ENCODE results near the gene STXBP4.

STXBP4 gene

DNA sequence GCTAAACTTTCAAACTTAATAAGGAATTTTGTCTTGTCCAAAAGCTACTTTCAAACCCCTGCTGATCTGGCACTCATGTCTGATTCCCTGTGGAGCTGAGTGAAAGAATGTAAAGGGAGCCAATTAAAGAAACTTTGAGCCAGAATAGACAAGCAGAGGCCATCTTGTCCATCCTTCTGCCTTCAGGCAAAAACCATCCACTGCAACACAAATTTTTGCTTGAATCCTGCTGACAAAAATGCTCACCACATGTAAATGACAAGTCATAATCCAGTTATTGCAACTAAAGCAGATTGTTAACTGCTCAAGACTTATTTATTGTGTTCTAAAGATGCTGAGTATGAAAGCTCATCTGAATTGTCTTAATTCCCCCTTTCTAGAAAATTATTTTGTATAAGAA, 172.2 kb downstream of the STXBP4 start:
- no peaks in the 10 kb centered on the region for H3K9me3 ChIP-seq (ENCODE audit: insufficient read depth, low read depth, low read length)
- H3K9ac ChIP-seq (ENCODE audit: low read depth, low read length): no peak overlapping the region
- no peaks in the 10 kb centered on the region for H3K27me3 ChIP-seq (ENCODE audit: insufficient read depth, low read length)
- no peak overlapping the region for H3K27ac ChIP-seq (ENCODE audit: low read length)
- no peaks in the 10 kb centered on the region; the same call in 1 of the 2 replicates for H3K36me3 ChIP-seq (ENCODE audit: insufficient read depth, low read depth, low read length)
- H3K4me1 ChIP-seq (ENCODE audit: insufficient read depth, low read length): peaks cover 7% of the 10 kb centered on the region; the same call in 1 of the 2 replicates
- no peak overlapping the region for H3K4me3 ChIP-seq (ENCODE audit: low read length)

DNA sequence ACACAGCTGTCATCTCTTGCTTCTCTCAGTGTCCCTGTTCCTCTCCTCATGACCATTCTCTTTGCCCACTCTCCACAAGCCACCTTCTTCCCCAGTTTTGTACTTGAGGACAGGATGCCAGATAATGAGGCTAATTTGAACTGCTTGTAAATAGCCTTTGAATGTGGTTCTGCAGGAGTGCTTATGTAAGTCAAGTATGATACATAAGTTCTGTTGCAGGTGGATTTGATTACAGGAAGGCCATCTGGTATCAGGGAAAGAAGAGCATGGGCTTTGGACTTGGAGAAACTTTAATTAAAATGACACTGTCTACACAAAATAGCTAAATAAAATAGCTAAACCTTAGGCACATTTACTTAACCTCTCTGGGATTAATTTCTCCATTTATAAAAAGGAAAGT, 176.0 kb downstream of the STXBP4 start:
- no peaks in the 10 kb centered on the region; the same call in 1 of the 2 replicates for H3K36me3 ChIP-seq (ENCODE audit: insufficient read depth, low read depth, low read length)
- no peak overlapping the region for H3K4me3 ChIP-seq (ENCODE audit: low read length)
- H3K9me3 ChIP-seq (ENCODE audit: insufficient read depth, low read depth, low read length): no peaks in the 10 kb centered on the region
- no peaks in the 10 kb centered on the region for H3K27me3 ChIP-seq (ENCODE audit: insufficient read depth, low read length)
- peaks cover 7% of the 10 kb centered on the region; the same call in 1 of the 2 replicates for H3K4me1 ChIP-seq (ENCODE audit: insufficient read depth, low read length)
- H3K27ac ChIP-seq (ENCODE audit: low read length): no peak overlapping the region
- no peak overlapping the region for H3K9ac ChIP-seq (ENCODE audit: low read depth, low read length)

- H3K4me3 ChIP-seq (ENCODE audit: low read length): no peak overlapping the region
- H3K36me3 ChIP-seq (ENCODE audit: insufficient read depth, low read depth, low read length): no peaks in the 10 kb centered on the region
- H3K4me1 ChIP-seq (ENCODE audit: insufficient read depth, low read length): no peaks in the 10 kb centered on the region
- no peak overlapping the region for H3K9ac ChIP-seq (ENCODE audit: low read depth, low read length)
- no peaks in the 10 kb centered on the region for H3K9me3 ChIP-seq (ENCODE audit: insufficient read depth, low read depth, low read length)
- H3K27ac ChIP-seq (ENCODE audit: low read length): no peak overlapping the region
- H3K27me3 ChIP-seq (ENCODE audit: insufficient read depth, low read length): no peaks in the 10 kb centered on the region
Observed at GRCh38 chr17:55149485-55149884, 180.9 kb downstream of the STXBP4 start.

DNA sequence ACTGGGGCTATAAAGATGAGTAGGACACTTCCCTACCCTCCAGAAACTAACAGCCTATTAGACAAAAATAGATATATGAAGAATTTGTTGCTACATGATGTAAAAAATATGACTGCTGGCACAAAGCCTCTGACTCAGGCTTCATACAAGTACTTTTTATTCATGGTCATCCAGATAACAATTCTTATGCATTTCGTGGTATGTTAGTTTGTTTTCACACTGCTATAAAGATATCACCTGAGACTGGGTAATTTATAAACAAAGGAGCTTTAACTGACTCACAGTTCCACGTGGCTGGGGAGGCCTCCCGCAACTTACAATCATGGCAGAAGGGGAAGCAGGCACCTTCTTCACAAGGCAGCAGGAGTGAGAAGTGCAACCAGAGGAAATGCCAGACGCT, 183.7 kb downstream of the STXBP4 start:
- H3K9me3 ChIP-seq (ENCODE audit: insufficient read depth, low read depth, low read length): no peaks in the 10 kb centered on the region
- no peaks in the 10 kb centered on the region for H3K36me3 ChIP-seq (ENCODE audit: insufficient read depth, low read depth, low read length)
- no peak overlapping the region for H3K9ac ChIP-seq (ENCODE audit: low read depth, low read length)
- H3K4me1 ChIP-seq (ENCODE audit: insufficient read depth, low read length): no peaks in the 10 kb centered on the region
- H3K27me3 ChIP-seq (ENCODE audit: insufficient read depth, low read length): no peaks in the 10 kb centered on the region
- no peak overlapping the region for H3K4me3 ChIP-seq (ENCODE audit: low read length)
- H3K27ac ChIP-seq (ENCODE audit: low read length): no peak overlapping the region

GRCh38 chr17:55154101-55154500, 185.5 kb downstream of the STXBP4 start:
- H3K9me3 ChIP-seq (ENCODE audit: insufficient read depth, low read depth, low read length): no peaks in the 10 kb centered on the region
- no peak overlapping the region for H3K27ac ChIP-seq (ENCODE audit: low read length)
- no peaks in the 10 kb centered on the region for H3K4me1 ChIP-seq (ENCODE audit: insufficient read depth, low read length)
- no peaks in the 10 kb centered on the region for H3K27me3 ChIP-seq (ENCODE audit: insufficient read depth, low read length)
- H3K9ac ChIP-seq (ENCODE audit: low read depth, low read length): no peak overlapping the region
- no peak overlapping the region for H3K4me3 ChIP-seq (ENCODE audit: low read length)
- H3K36me3 ChIP-seq (ENCODE audit: insufficient read depth, low read depth, low read length): no peaks in the 10 kb centered on the region

DNA sequence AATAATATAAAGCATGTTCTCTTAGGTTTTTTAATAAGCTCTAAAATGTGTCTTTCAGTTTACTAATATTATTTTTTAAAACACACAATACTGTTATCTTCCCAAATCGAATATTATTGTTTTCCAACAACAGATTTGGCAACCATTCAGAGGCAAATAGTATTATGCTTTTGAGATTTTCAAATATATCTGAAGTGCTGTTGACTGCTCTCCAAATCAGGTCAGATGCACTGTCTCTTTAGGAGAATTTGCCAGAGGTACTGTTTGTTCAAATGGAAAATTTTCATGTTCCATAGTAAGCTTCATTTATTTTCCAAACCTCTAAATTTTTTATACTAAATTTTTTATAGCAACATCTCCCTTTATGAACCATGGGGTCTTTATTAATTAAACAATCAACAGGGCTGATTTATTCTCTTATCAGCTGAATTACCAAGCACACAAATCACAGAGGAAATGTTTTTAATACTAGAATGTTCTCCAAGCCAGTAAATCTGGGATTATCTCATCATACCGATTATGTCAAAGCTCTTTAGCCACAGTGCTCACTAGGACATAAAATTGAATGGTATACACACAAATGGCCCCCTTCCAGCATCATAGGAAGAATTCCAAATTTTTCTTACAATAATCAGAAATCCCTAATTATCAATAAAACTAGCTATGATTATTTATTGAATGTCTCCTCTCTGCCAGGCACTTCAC, 187.4 kb downstream of the STXBP4 start:
- Histone ChIP-seq H3K4me3 (ENCODE audit: low read length) (no peak overlapping the region), H3K27me3 (ENCODE audit: insufficient read depth, low read length) (no peaks in the 10 kb centered on the region), H3K36me3 (ENCODE audit: insufficient read depth, low read depth, low read length) (no peaks in the 10 kb centered on the region), H3K4me1 (ENCODE audit: insufficient read depth, low read length) (no peaks in the 10 kb centered on the region), H3K9me3 (ENCODE audit: insufficient read depth, low read depth, low read length) (no peaks in the 10 kb centered on the region), H3K9ac (ENCODE audit: low read depth, low read length) (no peak overlapping the region), H3K27ac (ENCODE audit: low read length) (no peak overlapping the region)

GRCh38 chr17:55157165-55157564, 188.6 kb downstream of the STXBP4 start:
- H3K4me1 ChIP-seq (ENCODE audit: insufficient read depth, low read length): no peaks in the 10 kb centered on the region
- no peak overlapping the region for H3K4me3 ChIP-seq (ENCODE audit: low read length)
- H3K27me3 ChIP-seq (ENCODE audit: insufficient read depth, low read length): no peaks in the 10 kb centered on the region
- no peak overlapping the region for H3K9ac ChIP-seq (ENCODE audit: low read depth, low read length)
- H3K36me3 ChIP-seq (ENCODE audit: insufficient read depth, low read depth, low read length): no peaks in the 10 kb centered on the region
- no peaks in the 10 kb centered on the region for H3K9me3 ChIP-seq (ENCODE audit: insufficient read depth, low read depth, low read length)
- H3K27ac ChIP-seq (ENCODE audit: low read length): no peak overlapping the region

DNA sequence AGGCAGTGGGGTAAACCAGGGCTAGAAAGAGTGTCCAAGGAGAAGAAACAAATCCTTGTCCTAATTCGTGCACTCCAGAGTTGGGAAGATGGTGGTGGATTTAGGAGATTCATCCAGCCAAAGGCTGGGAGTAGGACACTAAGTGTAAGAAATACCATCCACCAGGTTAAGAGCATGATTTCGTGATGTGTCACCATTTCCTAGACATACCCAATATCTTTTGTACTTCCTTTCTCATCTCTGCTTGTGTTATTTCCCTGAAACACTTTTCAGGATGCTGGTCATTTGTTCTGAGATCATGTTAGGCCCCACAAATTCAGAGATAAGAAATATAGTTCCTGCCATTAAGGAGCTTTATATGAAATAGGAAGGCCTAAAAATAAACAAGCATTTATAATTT, 189.9 kb downstream of the STXBP4 start:
- Histone ChIP-seq H3K36me3 (ENCODE audit: insufficient read depth, low read depth, low read length) (no peaks in the 10 kb centered on the region), H3K27ac (ENCODE audit: low read length) (no peak overlapping the region), H3K9me3 (ENCODE audit: insufficient read depth, low read depth, low read length) (no peaks in the 10 kb centered on the region), H3K27me3 (ENCODE audit: insufficient read depth, low read length) (no peaks in the 10 kb centered on the region), H3K9ac (ENCODE audit: low read depth, low read length) (no peak overlapping the region), H3K4me1 (ENCODE audit: insufficient read depth, low read length) (no peaks in the 10 kb centered on the region), H3K4me3 (ENCODE audit: low read length) (no peak overlapping the region)

DNA sequence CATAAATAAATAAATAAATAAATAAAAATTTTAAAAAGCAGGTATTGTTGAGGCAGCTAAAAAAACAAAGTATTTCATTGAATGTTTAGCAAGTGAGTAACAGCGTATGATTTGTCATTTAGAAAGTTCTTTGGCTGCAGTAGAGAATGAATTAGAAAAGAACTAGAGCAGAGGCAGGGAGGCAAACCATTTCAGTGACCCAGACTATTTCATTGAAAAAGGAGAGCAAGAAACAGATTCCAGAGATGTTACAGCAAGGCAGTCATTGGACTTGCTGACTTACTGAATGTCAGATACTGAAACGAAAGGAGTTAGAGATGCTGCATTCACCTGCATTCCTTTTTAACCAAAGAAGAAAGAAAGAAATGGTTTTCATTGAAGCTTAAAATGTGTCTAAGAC, 190.7 kb downstream of the STXBP4 start:
- no peaks in the 10 kb centered on the region for H3K4me1 ChIP-seq (ENCODE audit: insufficient read depth, low read length)

DNA sequence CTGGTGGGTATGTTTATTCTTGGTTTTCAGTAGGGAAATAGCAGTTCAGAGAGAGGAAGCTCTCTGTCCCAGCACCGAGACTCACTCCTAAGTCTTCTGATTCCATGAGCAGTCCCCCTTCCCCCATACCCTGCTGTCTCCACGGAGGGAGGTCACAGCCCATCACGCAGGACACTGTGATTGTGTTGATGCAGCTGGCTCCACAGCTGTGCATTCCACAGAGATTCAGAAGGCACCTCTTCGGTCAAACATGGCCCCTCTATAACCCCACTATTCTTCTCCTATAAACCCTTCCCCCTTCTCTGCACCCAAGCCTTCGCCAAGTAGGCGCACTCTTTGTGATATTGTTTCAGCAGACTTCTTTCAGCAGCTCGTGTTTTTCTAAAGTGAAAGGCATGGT, 191.9 kb downstream of the STXBP4 start:
- H3K9me3 ChIP-seq (ENCODE audit: insufficient read depth, low read depth, low read length): no peaks in the 10 kb centered on the region
- no peak overlapping the region for H3K4me3 ChIP-seq (ENCODE audit: low read length)
- H3K4me1 ChIP-seq (ENCODE audit: insufficient read depth, low read length): no peaks in the 10 kb centered on the region
- H3K27me3 ChIP-seq (ENCODE audit: insufficient read depth, low read length): no peaks in the 10 kb centered on the region
- H3K9ac ChIP-seq (ENCODE audit: low read depth, low read length): no peak overlapping the region
- no peaks in the 10 kb centered on the region for H3K36me3 ChIP-seq (ENCODE audit: insufficient read depth, low read depth, low read length)
- no peak overlapping the region for H3K27ac ChIP-seq (ENCODE audit: low read length)

More for the DNA sequence above, 190.7 kb downstream of the STXBP4 start:
- Histone ChIP-seq H3K36me3 (ENCODE audit: insufficient read depth, low read depth, low read length) (no peaks in the 10 kb centered on the region), H3K27me3 (ENCODE audit: insufficient read depth, low read length) (no peaks in the 10 kb centered on the region), H3K9ac (ENCODE audit: low read depth, low read length) (no peak overlapping the region), H3K27ac (ENCODE audit: low read length) (no peak overlapping the region), H3K9me3 (ENCODE audit: insufficient read depth, low read depth, low read length) (no peaks in the 10 kb centered on the region), H3K4me3 (ENCODE audit: low read length) (no peak overlapping the region)

- Histone ChIP-seq H3K36me3 (ENCODE audit: insufficient read depth, low read depth, low read length) (no peaks in the 10 kb centered on the region), H3K4me1 (ENCODE audit: insufficient read depth, low read length) (no peaks in the 10 kb centered on the region), H3K27me3 (ENCODE audit: insufficient read depth, low read length) (no peaks in the 10 kb centered on the region), H3K9me3 (ENCODE audit: insufficient read depth, low read depth, low read length) (no peaks in the 10 kb centered on the region), H3K9ac (ENCODE audit: low read depth, low read length) (no peak overlapping the region), H3K4me3 (ENCODE audit: low read length) (no peak overlapping the region), H3K27ac (ENCODE audit: low read length) (no peak overlapping the region)
Observed at GRCh38 chr17:55161935-55162555, 193.5 kb downstream of the STXBP4 start.

DNA sequence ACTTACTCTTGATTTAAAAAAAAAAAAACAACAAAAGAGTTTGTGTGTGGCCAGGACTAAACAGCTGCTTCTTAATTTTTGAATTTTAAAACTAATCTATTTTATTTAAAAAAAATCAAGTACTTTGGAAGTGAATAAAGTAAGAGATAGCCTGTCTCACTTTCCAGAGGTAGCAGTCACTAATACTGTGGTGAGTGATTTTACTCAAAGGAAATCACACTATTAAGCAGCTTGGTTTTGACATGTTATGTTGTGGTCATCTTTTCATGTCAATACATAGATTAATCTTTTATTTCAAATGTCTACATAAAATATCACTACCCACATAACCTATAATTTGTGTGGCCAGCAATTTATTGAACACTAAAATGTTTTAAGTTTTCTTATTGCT, 194.0 kb downstream of the STXBP4 start:
- Histone ChIP-seq H3K9ac (ENCODE audit: low read depth, low read length) (no peak overlapping the region), H3K4me3 (ENCODE audit: low read length) (no peak overlapping the region), H3K9me3 (ENCODE audit: insufficient read depth, low read depth, low read length) (no peaks in the 10 kb centered on the region), H3K27ac (ENCODE audit: low read length) (no peak overlapping the region), H3K36me3 (ENCODE audit: insufficient read depth, low read depth, low read length) (no peaks in the 10 kb centered on the region), H3K4me1 (ENCODE audit: insufficient read depth, low read length) (no peaks in the 10 kb centered on the region), H3K27me3 (ENCODE audit: insufficient read depth, low read length) (no peaks in the 10 kb centered on the region)
